A673 (cell line): ENCODE results near the gene LRRC27.

ENCODE experiments used
- CTCF ChIP-seq: fragments of 300-800, 200-600 bp; sonication (generic); conservative IDR thresholded peaks from 2 replicates; pipeline ENCODE4 v1.5.1; 2017; ENCODE audit warnings: low read depth, mild to moderate bottlenecking, antibody characterized with exemption, low read length, moderate library complexity, mixed read lengths
- EZH2 ChIP-seq: fragments of 200-600 bp; sonication (generic); IDR thresholded peaks from 2 replicates; pipeline ENCODE4 v1.6.1; 2017; ENCODE audit warnings: borderline replicate concordance, low read depth, mild to moderate bottlenecking, mixed read lengths, antibody characterized with exemption, low read length; ENCODE audit not compliant: poor library complexity, severe bottlenecking

GRCh38 chr10:132328106-132328505, 3.9 kb upstream of the LRRC27 start:
- TF ChIP-seq CTCF (no peak), EZH2 (no peak)
